Body of pancreas (tissue), 4 donors: ENCODE results near the gene GBGT1.

Source experiments
- POLR2A ChIP-seq, 3 donors: fragments of 450-650 bp; IDR thresholded peaks; one replicate each; pipeline ENCODE4 v1.6.1; 2016; ENCODE audit warnings: antibody characterized with exemption in 3 of 3, mild to moderate bottlenecking in 2 of 3
- TF ChIP-seq, protein P1 (sequence below), 7 experiments: fragments of 450-650 bp in 4 of 7; fragments of 200-600 bp in 3 of 7; sonication (generic) in 3 of 7; IDR thresholded peaks; one replicate each; pipeline ENCODE4 v1.5.1; 2016 to 2019; ENCODE audit warnings: antibody characterized with exemption in 7 of 7

DNA sequence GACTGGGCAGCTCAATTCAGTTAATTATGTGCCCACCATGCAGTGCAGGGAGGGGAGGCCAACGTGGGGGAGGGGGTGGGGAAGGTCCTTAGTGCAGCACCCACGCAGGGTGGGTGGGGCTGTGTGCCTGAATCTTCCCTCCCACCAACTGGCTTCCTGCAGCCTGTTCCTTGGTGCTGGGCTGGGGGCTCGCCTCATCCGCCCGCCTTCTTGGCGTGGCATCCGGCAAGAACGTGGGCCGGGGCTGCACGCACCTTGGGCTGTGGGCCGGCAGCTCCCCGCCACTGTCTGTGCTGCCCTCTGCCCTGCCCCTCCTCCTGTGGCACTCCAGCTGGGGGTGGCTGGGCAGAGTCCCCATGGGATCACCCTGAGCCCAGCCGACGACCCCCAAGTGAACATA, 23.1 kb downstream of the GBGT1 start:
- TF ChIP-seq, protein P1, sequence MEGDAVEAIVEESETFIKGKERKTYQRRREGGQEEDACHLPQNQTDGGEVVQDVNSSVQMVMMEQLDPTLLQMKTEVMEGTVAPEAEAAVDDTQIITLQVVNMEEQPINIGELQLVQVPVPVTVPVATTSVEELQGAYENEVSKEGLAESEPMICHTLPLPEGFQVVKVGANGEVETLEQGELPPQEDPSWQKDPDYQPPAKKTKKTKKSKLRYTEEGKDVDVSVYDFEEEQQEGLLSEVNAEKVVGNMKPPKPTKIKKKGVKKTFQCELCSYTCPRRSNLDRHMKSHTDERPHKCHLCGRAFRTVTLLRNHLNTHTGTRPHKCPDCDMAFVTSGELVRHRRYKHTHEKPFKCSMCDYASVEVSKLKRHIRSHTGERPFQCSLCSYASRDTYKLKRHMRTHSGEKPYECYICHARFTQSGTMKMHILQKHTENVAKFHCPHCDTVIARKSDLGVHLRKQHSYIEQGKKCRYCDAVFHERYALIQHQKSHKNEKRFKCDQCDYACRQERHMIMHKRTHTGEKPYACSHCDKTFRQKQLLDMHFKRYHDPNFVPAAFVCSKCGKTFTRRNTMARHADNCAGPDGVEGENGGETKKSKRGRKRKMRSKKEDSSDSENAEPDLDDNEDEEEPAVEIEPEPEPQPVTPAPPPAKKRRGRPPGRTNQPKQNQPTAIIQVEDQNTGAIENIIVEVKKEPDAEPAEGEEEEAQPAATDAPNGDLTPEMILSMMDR (IDR thresholded peaks at IDR 0.05), result no peak
- TF ChIP-seq POLR2A (IDR thresholded peaks at IDR 0.05), result no peak
